Erythroblast (primary cell): ENCODE measurements around the gene PDGFA.

ENCODE experiments used
- GATA1 ChIP-seq: IDR thresholded peaks from 2 replicates; pipeline ENCODE4 v1.6.1; 2011; ENCODE audit warnings: low read depth, mild to moderate bottlenecking, control low read depth, low read length, moderate library complexity
- POLR2A ChIP-seq: IDR thresholded peaks from 2 replicates; pipeline ENCODE4 v1.6.1; 2011; ENCODE audit warnings: mild to moderate bottlenecking, low read length

DNA sequence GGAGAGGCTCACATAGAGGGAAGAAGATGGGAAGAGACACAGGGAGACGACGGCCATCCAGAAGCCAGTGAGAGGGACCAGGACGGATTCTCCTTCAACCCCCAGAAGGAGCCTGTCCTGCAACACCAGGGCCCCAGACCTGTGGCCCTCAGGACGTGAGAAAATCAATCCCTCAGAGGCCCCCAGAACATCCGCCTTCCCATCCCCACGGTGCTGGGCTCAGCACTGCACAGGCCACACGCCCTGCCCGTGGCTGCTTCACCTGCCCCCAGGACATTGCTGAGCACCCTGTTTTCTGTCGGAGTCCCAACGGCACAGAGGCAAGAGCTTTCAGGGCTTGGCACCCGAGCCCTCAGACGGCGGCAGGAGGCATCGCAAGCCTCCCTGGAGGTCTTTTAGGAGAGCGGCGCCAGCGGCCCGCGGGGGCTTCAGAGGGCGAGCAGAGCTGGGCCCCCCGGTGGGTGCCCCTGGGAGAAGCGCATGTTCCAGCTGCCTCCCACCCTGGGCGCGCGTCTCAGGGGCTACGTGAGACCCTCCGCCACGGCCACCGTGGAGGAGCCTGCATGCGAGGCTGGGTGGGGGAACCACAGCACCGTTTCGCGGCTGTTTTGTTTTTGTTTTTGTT is 42.8 kb downstream of the PDGFA start:
- TF ChIP-seq POLR2A (no peak), GATA1 (no peak)
